HG03442 (cell line): Measurements from ENCODE around the gene ZNF775.

Experiments used
- ATAC-seq: cut with Tn5 transposase; IDR thresholded peaks from one replicate; pipeline ENCODE4 v1.9.1; 2021; ENCODE audit warnings: mild to moderate bottlenecking, moderate library complexity; ENCODE audit not compliant: unreplicated experiment

ZNF775 gene

DNA sequence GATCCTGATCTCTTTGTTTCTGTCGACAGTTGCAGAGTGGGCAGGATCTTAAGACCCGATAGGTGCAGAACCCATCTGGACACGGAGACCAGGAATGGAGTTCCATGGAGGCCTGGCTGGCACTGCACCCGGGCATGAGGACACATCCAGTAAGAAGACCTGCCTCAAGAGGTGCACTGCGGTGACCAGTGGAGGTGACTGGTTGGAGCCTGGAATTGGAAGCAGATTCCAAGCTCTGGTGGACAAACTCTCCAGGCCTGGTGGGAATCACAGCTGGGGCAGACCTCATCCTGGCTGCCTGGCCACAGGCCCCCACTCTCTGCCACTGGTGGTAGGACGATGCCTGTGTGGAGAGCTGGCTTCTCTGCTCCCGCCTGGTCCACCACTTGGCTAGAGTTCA, 31.0 kb downstream of the ZNF775 start:
- ATAC-seq: no peak

- no peak for ATAC-seq
These were observed 31.7 kb downstream of the ZNF775 start for GRCh38 chr7:150410680-150411346.

GRCh38 chr7:150411606-150412005, 32.5 kb downstream of the ZNF775 start:
- ATAC-seq: no peak

GRCh38 chr7:150412016-150412415, 32.9 kb downstream of the ZNF775 start:
- ATAC-seq: no peak

DNA sequence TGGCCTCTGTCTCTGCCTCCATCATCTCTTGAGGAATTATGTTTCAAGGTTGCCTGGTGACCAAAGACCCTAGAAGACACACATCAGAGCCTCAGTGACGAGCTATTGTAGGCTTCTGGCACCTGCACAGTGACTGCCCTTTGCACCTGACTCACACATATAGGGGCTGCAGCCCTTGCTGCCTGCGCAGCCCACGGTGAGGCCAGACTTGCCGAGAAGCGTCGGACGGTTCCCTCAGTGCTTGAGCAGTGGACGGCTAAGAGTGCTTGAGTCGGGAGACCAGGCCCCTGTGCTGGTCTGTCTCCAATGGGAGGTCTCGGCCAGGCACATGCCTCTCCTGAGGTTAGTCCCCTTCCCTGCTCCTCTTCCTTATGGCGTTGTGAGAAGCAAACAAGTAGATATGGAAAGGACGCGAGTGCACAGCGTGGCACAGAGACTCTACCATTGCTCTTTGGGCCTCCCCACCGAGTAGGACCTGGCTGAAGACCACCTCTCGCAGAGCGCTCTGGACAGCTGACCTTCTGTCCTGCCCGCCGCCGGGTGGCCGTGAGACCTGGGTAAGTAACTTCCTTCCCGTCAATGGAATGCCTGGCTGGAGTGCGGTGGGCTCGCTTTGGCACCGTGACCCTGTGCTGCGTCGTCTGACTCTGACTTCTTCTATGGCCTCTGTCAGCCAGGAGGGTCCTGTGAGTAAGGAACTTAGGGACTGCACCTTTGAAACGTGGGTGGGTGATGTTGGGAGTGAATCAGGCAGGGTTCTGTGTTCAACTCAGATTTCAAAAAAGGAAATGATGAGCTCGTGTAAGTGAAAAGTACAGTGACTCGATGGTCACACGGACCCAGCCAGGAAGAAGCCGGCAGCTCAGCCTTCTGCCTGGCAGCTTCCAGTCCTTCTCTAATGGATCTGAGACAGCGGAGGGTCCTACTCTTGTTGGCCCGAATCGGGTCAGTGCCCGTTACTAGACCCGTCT, 33.7 kb downstream of the ZNF775 start:
- ATAC-seq: no peak

- no peak for ATAC-seq
These were observed 34.5 kb downstream of the ZNF775 start for GRCh38 chr7:150413640-150414081.

- no peak for ATAC-seq
These were observed 36.3 kb downstream of the ZNF775 start for GRCh38 chr7:150415161-150416153.

DNA sequence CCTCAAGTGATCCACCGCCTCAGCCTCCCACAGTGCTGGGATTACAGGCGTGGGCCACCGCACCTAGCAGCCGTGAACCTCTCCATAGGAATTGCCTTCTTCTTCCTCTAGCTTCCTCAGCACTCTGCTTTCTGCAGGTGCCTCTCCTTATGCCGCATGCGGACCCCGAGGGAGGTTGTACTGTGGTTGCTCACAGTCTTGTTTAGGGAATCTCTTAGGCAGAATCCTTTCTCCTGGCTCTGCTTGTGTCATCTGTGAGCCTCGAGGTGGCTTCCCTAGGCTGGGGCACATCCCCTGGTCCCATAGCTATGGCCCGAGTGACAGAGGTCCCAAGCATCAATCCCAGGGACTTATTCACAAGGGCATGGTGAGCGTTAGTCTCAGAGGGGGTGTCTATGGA, 38.1 kb downstream of the ZNF775 start:
- no peak for ATAC-seq

DNA sequence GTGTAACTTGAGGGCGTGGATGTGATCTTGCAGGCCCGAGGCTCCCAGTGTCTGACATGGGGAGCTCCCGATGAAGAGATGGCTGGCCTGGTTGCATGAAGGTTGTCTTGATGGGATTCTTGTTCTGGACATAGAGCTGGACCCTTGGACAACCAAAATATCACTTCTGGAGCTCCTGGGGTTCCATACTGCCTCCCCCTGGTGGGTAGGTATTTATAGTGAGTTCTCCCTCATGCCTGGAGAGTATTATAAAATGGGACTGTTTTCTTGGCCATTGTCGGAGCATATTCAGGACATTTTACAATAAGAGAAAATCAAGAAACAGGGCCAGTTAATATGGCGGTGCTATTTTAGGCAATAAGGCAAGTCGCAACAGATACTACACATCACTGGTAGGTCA, 38.7 kb downstream of the ZNF775 start:
- no peak for ATAC-seq

DNA sequence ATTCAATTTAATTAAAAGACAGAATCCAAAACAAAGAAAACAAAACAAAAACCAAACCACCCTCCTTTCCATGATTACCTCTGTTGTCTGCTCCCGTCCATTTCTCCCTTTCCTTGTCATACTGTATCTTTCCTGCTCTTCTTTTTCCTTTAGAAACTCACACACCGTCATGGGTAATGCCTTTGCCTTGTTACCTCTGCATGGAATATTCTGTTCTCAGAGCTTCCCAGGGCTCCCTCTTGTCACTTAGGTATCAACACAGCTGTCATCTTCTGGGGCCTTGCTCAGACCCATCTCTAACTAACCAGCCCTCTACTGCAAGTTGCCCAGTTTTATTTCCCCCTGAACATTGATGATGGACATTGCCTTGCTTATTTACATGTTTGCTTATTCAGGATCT, 41.1 kb downstream of the ZNF775 start:
- ATAC-seq: no peak

DNA sequence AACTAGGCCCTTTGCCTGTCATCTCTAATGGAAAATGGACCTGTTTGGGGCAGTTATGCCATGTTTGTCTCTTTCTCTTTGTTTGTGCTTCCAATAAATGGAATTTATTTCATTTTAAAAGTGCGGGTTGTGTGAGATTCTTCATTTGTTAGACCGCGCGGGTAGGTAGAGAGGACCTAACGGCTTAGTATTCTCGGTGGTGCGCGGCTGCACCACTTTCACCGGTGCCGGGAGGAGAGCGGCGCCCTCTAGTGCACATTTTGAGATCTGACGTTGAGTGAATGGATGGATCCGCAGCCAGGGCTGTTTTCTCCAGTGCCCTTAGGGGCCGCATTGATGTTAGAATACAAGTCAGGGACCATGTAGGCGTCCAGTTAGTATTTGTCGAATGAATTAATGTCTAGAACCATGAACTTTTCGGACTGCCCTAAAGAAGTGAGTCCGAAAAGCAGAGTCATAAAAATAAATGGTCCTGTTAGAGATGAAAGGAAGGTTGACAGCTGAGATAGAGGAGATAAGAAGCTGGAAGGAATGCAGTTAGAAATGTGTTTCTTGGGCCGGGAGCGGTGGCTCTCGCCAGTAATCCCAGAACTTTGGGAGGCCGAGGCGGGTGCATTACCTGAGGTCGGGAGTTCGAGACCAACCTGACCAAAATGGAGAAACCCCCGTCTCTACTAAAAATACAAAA, 42.0 kb downstream of the ZNF775 start:
- ATAC-seq: peak; percentile 86

DNA sequence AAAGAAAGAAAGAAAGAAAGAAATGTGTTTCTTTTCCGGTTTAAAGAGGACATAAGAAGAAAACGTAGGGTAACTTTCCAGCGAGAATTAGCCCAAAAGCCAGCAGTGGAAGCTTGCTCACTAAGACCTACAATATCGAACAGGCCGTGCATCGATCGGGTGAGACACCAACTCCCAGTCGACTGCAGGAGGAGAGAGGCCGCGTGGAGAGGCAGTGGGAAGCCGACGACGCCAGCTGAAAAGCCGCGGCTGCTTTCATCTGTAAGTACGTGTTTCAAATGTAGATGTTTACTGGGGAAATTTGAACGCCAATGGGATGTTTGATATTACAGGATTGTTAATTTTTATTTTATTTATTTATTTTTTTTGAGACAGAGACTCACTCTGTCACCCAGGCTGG, 42.7 kb downstream of the ZNF775 start:
- ATAC-seq: no peak

DNA sequence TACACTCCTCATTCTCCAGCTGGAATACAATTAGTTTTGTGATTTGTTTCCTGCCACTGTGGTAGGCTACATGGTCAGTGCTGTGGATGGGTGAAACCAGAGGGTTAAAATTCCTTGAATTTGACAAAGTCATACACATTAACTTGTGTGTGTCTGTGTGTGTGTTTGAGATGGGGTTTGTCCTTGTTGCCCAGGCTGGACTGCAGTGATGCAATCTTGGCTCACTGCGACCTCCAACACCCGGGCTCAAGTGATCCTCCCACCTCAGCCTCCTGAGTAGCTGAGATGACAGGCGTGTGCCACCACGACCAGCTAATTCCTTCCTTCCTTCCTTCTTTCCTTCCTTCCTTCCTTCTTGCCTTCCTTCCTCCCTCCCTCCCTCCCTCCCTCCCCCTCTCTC, 46.5 kb downstream of the ZNF775 start:
- no peak for ATAC-seq

DNA sequence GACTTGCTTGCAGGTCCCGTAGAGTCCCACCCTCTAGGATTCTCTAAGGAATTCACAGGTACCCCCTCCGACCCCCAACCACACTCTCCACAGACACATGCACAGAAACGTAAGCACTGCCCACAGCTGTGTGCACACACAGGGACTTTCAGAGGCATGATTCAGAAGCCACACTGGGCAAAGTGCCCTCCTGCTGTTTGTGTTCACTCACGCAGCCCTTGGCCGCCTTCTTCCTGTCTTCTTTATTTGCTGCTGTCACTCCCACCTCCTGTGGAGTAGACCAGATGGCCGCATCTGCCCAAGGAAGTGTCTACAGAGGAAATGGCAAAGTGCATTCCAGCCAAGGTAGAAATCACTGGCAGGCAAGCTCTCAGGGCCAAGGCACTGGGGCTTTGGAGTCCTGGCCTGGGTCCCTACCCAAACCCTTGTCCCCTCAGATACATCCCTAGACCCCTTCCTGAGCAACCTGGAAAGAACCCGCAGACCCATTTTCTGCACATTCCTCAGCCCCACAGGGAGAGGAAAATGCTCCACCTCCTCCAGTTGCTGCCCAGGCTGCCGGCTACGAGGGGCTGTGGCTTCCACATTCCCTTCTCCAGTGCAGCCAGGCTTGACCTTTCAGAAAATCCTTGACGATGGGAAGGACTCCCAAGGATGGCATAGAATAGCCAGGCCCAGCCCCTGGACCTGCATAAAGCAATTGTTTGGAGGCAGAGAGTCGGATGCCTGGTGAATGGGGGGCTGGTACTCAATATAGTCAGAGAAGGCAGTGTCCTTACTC, 49.7 kb downstream of the ZNF775 start:
- peak; percentile 40 for ATAC-seq

DNA sequence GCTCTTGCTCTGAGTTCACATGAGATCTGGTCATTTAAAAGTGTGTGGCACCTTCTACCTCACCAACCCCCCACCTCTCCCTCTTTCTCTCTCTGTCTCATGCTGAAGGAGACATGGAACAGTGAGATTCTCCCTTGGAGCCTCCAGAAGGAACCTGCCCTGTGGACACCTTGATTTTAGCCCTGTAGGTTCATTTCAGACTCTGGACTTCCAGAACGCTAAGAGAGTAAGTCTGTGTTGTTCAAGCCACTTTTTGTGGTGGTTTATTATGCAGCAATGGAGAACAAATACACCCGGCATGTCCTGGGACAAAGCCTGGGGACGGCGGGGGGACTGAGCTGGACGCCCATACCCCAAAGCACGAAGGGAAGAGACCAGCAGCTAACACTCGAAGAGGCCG, 50.6 kb downstream of the ZNF775 start:
- no peak for ATAC-seq

- ATAC-seq: no peak
These were observed 51.4 kb downstream of the ZNF775 start for GRCh38 chr7:150430465-150431085.

DNA sequence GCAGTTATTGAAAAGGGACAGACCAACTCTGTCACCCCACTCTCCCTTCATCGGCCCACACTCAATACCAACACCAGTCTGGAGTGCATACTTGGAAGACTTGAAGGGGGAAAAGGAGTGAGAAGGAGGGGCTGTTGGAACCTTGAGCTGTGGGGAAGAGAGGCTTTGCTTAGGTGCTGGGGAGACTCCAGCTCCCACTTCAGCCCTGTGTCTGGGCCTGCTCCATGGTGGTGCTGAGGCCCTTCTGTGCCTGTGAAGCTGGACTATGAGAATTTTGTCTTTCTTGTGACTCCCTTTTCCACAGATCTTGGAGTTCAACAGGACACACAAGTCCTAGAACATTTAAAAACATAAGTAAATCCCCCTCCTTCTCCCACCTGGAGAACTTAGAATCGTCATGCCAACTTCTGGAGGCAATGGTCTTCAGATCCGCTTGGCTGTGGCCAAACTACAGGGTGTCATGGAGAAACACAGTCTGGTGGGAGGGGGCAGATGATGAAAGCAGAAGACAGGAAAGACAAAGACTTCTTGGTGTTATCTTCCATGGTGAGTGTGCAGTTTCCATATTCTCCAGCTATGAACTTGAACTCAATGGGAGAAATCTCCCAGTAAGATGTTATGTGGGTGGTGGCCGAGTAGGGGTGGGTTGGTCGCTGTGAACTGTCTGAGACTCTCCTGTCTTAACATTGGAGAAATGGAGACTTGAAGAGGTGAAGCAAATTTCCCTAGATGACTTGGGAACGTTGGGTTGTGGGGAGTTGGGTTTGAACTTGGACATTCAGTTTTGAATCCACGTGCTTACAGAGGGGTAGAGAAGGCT, 52.9 kb downstream of the ZNF775 start:
- ATAC-seq: no peak
